HG02642 (cell line): ENCODE data around the gene GNS.

ENCODE experiments used
- ATAC-seq: cut with Tn5 transposase; IDR thresholded peaks from one replicate; pipeline ENCODE4 v1.9.1; 2021; ENCODE audit warnings: mild to moderate bottlenecking; ENCODE audit not compliant: unreplicated experiment, poor library complexity

GNS gene

GRCh38 chr12:64681200-64682052, 77.8 kb downstream of the GNS start:
- ATAC-seq, result peak; percentile 41

- ATAC-seq, result no peak
These were observed 79.0 kb downstream of the GNS start for GRCh38 chr12:64680235-64680634.

- ATAC-seq, result peak; percentile 56
These were observed 79.7 kb downstream of the GNS start for GRCh38 chr12:64679487-64680001.

DNA sequence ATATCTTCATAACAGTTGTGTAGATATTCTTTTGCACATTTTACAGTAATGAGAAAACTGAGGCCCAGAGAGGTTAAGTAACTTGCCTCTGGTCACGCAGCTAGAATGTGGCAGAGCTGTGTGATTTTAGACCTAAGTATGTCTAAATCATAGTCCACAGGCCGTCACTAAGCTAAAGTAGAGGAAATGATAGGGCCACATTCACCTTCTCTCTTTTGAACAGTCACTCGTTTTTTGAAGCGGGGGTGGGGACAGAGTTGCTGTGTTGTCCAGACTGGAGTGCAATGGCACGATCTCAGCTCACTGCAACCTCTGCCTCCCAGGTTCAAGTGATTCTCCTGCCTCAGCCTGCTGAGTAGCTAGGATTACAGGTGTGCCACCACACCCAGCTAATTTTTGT, 80.4 kb downstream of the GNS start:
- no peak for ATAC-seq

- ATAC-seq, result no peak
These were observed 81.0 kb downstream of the GNS start for GRCh38 chr12:64678248-64678647.

DNA sequence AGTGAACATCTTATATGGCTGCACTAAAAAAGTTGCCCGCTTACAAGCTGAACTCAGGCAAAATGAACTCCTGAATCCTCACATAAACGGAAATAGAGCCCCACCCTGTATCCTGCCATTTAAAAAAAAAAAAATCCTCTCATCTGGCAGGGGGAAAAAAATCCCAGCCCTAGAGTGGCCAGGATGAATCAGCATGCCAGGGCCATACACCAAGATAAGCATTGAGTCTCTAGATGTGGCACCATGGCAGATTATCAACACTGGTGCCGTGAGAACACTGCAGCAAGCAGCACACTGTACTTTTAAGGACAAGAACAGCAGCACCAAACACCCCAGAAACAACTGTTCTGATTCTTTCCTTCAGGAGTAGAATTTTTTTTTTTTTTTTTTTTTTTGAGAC, 83.4 kb downstream of the GNS start:
- no peak for ATAC-seq

DNA sequence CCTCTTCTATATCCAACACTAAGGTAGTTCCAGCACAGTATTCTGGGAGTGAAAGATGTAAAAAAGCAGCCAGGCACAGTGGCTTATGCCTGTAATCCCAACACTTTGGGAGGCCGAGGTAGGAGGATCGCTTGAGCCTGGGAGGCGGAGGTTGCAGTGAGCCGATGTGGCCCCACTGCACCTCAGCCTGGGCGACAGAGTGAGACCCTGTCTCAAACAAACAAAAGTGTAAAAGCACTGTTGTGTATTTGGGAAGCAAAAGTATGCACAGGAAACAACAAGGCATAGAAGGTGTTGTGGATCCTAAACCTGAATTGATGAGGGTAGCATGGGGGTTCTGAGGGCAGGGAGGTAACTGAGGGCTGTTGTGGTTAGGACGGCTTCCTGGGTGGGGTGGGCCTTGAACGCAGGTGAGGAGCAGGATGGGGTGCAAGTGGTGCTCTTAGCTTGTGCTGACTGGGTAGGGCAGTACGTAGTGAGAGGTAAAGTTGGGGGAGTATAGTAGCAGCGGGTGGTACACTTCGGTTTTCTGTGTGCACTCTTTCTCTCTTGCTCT, 84.8 kb downstream of the GNS start:
- ATAC-seq, result no peak

GRCh38 chr12:64673490-64674169, 85.6 kb downstream of the GNS start:
- ATAC-seq, result no peak

- ATAC-seq, result no peak
These were observed 86.2 kb downstream of the GNS start for GRCh38 chr12:64672925-64673409.

- ATAC-seq, result no peak
These were observed 87.5 kb downstream of the GNS start for GRCh38 chr12:64671681-64672080.

- ATAC-seq, result no peak
These were observed 88.1 kb downstream of the GNS start for GRCh38 chr12:64670919-64671639.

GRCh38 chr12:64670019-64670418, 89.2 kb downstream of the GNS start:
- no peak for ATAC-seq

DNA sequence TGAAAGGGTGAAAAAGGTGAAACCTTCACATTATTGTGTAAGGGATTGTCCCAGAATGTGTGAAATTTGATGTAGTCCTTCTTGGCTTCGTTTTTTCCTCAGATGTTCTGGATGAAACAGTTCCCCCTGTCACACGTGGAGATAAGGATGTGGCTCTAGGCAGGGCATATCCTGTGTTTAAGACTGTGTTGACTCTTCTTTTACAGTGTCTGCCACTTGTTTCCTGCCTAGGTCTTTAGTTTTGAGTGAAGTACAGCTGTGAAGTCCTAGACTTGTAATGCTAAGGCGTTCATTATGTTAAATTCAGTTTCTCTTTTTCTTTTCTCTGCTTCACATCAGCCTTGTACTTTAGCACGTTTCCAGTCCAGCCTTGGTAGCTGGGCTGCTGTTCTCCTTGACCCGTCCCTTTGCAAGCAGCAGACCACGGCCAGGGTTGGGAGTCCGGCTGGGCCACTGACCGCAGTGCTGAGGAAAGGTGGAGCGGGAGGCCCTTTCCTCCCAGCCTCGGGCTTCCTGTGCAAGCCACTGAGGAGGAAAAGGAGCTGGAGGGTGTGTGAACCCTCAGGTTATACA, 89.8 kb downstream of the GNS start:
- ATAC-seq, result peak; percentile 77

DNA sequence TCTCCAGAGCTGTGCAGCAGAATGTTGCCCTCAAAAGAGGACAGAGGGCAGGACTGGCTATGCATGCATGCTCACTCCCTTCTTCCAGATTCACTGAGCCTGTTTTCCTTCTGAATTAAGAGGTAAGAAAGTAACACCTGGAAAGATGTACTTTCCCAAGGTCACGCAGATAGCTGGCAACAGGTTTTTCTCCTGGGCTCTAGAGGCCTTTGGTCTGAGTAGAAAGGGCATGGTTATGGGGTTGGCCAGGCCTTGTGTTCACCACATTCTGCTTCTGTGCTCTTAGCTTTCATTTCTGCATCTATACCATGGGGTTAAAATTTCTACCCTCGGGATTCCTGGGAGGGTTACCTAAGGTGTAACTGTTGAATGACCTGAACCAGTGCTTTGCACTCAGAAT, 91.4 kb downstream of the GNS start:
- ATAC-seq, result no peak

DNA sequence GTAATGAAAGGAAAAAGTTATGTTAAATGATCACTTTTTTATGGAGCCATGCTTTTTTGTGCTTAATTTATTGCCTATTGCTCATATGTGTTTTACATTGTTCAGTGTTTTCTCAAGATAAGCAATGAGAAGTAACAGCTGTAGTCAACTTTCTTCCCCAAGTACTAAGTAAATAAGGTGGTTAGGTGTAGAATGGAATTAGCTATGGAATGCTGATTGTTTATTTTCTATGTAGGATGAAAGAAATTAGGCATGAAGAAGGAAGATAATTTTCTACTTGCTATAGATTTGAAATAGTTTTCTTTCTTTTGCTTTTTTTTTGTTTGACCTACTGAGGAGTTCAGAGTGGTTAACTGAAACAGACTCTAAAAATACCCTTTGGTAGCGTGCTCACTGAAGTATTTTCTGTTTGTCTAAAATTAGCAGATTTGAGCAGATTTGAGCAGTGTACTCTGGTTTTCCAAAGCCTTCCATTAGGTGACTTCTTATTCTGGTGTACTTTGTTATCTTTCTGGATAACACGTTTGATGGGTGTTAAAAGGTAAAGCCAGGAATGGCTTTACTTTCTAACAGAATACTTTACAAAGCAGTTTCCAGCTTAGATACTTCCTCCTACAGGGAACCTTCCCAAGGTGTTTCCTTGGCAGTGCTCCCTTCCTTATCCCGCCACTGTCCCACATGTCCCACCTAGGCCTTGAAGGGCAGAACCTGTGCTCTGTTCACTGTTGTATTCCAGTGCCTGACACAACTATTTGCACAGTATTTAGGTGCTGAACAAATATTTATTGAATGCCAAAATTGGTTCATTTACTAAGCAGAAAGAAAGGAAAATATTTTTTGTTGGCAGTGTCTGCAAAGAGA, 92.9 kb downstream of the GNS start:
- peak; percentile 27 for ATAC-seq

DNA sequence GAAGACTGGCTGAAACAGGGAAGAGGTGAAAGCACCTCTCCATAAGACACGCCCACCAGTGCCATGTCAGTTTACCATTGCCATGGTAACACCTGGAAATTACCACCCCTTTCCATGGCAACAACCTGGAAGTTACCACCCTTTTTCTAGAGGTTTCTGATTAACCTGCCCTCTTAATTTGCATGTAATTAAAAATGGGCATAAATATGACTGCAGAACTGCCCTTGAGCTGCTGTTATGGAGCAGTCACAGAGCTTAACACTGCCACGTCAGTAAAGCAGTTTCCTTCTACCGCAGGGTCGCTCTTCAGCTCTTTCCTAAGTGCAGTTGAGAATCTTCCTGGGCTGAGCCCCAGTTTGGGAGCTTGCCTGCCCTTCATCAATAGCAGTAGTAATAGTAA, 93.7 kb downstream of the GNS start:
- peak; percentile 42 for ATAC-seq
